ENCODE measurements around the gene RNF40. TPM values are rescaled to one million over a fixed set of nuclear protein-coding genes. Genes with fewer than 3 reads are reported as not detected.

Gene RNF40
- polyA plus RNA-seq, 1 donor from 2014 or later = 85.2 TPM

GRCh38 chr16:30744183-30744582, 17.9 kb upstream of the RNF40 start:
- Histone ChIP-seq H3K27me3 (ENCODE audit: insufficient read depth, low read depth, low read length) (no peaks in the 10 kb centered on the region), H3K79me2 (replicated peaks; ENCODE audit: insufficient read depth, low read length) (no peaks in the 10 kb centered on the region), H3F3A (ENCODE audit: insufficient read depth, low read length, poor library complexity, severe bottlenecking) (peaks cover 6% of the 10 kb centered on the region), H3K9me2 (ENCODE audit: insufficient read depth, low read length) (no peaks in the 10 kb centered on the region), H4K20me1 (ENCODE audit: insufficient read depth) (no peaks in the 10 kb centered on the region), H3K9ac (ENCODE audit: low read length) (no peak overlapping the region), H3K4me3 (ENCODE audit: low read length) (no peak overlapping the region), H3K27ac (ENCODE audit: low read length) (no peak overlapping the region), H2AFZ (ENCODE audit: low read depth, low read length) (no peak overlapping the region), H3K36me3 (ENCODE audit: insufficient read depth, low read length) (no peaks in the 10 kb centered on the region), H3K9me3 (ENCODE audit: low read length) (no peaks in the 10 kb centered on the region), H3K4me2 (ENCODE audit: low read length) (no peak overlapping the region)
- no peak for TF ChIP-seq POLR2AphosphoS5 (IDR thresholded peaks at IDR 0.05)
- TF ChIP-seq SMC3 (conservative IDR thresholded peaks at IDR 0.05; ENCODE audit: poor library complexity) = no peak
- TF ChIP-seq RAD21 (conservative IDR thresholded peaks at IDR 0.05) = no peak
- TF ChIP-seq, protein P1, sequence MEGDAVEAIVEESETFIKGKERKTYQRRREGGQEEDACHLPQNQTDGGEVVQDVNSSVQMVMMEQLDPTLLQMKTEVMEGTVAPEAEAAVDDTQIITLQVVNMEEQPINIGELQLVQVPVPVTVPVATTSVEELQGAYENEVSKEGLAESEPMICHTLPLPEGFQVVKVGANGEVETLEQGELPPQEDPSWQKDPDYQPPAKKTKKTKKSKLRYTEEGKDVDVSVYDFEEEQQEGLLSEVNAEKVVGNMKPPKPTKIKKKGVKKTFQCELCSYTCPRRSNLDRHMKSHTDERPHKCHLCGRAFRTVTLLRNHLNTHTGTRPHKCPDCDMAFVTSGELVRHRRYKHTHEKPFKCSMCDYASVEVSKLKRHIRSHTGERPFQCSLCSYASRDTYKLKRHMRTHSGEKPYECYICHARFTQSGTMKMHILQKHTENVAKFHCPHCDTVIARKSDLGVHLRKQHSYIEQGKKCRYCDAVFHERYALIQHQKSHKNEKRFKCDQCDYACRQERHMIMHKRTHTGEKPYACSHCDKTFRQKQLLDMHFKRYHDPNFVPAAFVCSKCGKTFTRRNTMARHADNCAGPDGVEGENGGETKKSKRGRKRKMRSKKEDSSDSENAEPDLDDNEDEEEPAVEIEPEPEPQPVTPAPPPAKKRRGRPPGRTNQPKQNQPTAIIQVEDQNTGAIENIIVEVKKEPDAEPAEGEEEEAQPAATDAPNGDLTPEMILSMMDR (IDR thresholded peaks at IDR 0.05; ENCODE audit: poor library complexity, severe bottlenecking) = no peak
- no peak for TF ChIP-seq TAF1 (IDR thresholded peaks at IDR 0.05; ENCODE audit: low read depth)
- TF ChIP-seq EP300 (conservative IDR thresholded peaks at IDR 0.05; ENCODE audit: poor library complexity, severe bottlenecking) = no peak
- TF ChIP-seq EZH2 (IDR thresholded peaks at IDR 0.05; ENCODE audit: borderline replicate concordance, insufficient read depth, low read length, poor library complexity, severe bottlenecking) = no peak
- no peak for TF ChIP-seq MXI1 (conservative IDR thresholded peaks at IDR 0.05; ENCODE audit: poor library complexity, severe bottlenecking)
- TF ChIP-seq REST (IDR thresholded peaks at IDR 0.05; ENCODE audit: borderline replicate concordance) = no peak

GRCh38 chr16:30745082-30745481, 17.0 kb upstream of the RNF40 start:
- no peak for TF ChIP-seq EP300 (conservative IDR thresholded peaks at IDR 0.05; ENCODE audit: poor library complexity, severe bottlenecking)
- no peak for TF ChIP-seq TAF1 (IDR thresholded peaks at IDR 0.05; ENCODE audit: low read depth)
- no peak for TF ChIP-seq POLR2AphosphoS5 (IDR thresholded peaks at IDR 0.05)
- TF ChIP-seq REST (IDR thresholded peaks at IDR 0.05; ENCODE audit: borderline replicate concordance) = no peak
- no peak for TF ChIP-seq EZH2 (IDR thresholded peaks at IDR 0.05; ENCODE audit: borderline replicate concordance, insufficient read depth, low read length, poor library complexity, severe bottlenecking)
- H3K9me2 ChIP-seq (ENCODE audit: insufficient read depth, low read length) = no peaks in the 10 kb centered on the region
- peaks cover 6% of the 10 kb centered on the region for H3F3A ChIP-seq (ENCODE audit: insufficient read depth, low read length, poor library complexity, severe bottlenecking)
- H3K9me3 ChIP-seq (ENCODE audit: low read length) = no peaks in the 10 kb centered on the region
- no peak overlapping the region for H3K4me3 ChIP-seq (ENCODE audit: low read length)
- H3K36me3 ChIP-seq (ENCODE audit: insufficient read depth, low read length) = no peaks in the 10 kb centered on the region
- H3K79me2 ChIP-seq (replicated peaks; ENCODE audit: insufficient read depth, low read length) = peaks cover 7% of the 10 kb centered on the region
- H3K27me3 ChIP-seq (ENCODE audit: insufficient read depth, low read depth, low read length) = no peaks in the 10 kb centered on the region
- no peaks in the 10 kb centered on the region for H4K20me1 ChIP-seq (ENCODE audit: insufficient read depth)
- no peak overlapping the region for H3K4me2 ChIP-seq (ENCODE audit: low read length)
- no peak overlapping the region for H3K9ac ChIP-seq (ENCODE audit: low read length)
- H2AFZ ChIP-seq (ENCODE audit: low read depth, low read length) = no peak overlapping the region
- H3K27ac ChIP-seq (ENCODE audit: low read length) = no peak overlapping the region
